Fibroblast of the aortic adventitia (primary cell): ENCODE results near the gene MYO18B. TPM values are rescaled to one million over a fixed set of nuclear protein-coding genes. Genes with fewer than 3 reads are reported as not detected.

Experiments used
- DNase-seq: peaks from one replicate; pipeline ENCODE4 v3.0.0-alpha.2; 2010; ENCODE audit warnings: low read depth
- H3K4me3 ChIP-seq: 2 replicates; pipeline ENCODE4 v1.5.1; 2011; ENCODE audit warnings: low read depth, mild to moderate bottlenecking, control low read depth, low read length, moderate library complexity
- CTCF ChIP-seq: IDR thresholded peaks from 2 replicates; pipeline ENCODE4 v1.5.1; 2011; ENCODE audit warnings: mild to moderate bottlenecking, low read length, control low read depth, inconsistent platforms; ENCODE audit not compliant: insufficient read depth
- total RNA-seq: library from RNA; depleted of rRNA; stranded (reverse); fragments of >200 nt; gene quantifications from 2 replicates; pipeline ENCODE4 v1.2.3, GENCODE V29; 2012; ENCODE audit warnings: low replicate concordance

Gene MYO18B
- total RNA-seq, 1 donor, result not detected

GRCh38 chr22:25997886-25998775, 256.1 kb downstream of the MYO18B start:
- DNase-seq, result no peak
- TF ChIP-seq CTCF, result no peak

GRCh38 chr22:26002456-26002855, 260.5 kb downstream of the MYO18B start:
- TF ChIP-seq CTCF, result no peak
- no peak for DNase-seq
- H3K4me3 ChIP-seq, result no peak overlapping the region

More at GRCh38 chr22:25997886-25998775, 256.1 kb downstream of the MYO18B start:
- no peak overlapping the region for H3K4me3 ChIP-seq

- DNase-seq, result no peak
- TF ChIP-seq CTCF, result no peak
These were observed 262.5 kb downstream of the MYO18B start for GRCh38 chr22:26004477-26004876.

GRCh38 chr22:26008587-26008986, 266.6 kb downstream of the MYO18B start:
- no peak for DNase-seq
- no peak overlapping the region for H3K4me3 ChIP-seq
- TF ChIP-seq CTCF, result no peak

More at GRCh38 chr22:26004477-26004876, 262.5 kb downstream of the MYO18B start:
- no peak overlapping the region for H3K4me3 ChIP-seq

- no peak for TF ChIP-seq CTCF
- no peak for DNase-seq
- no peak overlapping the region for H3K4me3 ChIP-seq
These were observed 274.9 kb downstream of the MYO18B start for GRCh38 chr22:26016916-26017315.

- no peak overlapping the region for H3K4me3 ChIP-seq
- no peak for TF ChIP-seq CTCF
- no peak for DNase-seq
These were observed 275.9 kb downstream of the MYO18B start for GRCh38 chr22:26017932-26018331.
